Mammary epithelial cell (primary cell): Measurements from ENCODE around the gene ENTREP1.

ENCODE experiments used
- EZH2 ChIP-seq: IDR thresholded peaks from 2 replicates; pipeline ENCODE4 v1.6.1; 2012; ENCODE audit warnings: low read length, inconsistent platforms, borderline replicate concordance
- TF ChIP-seq, protein P1 (sequence below), 2 donors: IDR thresholded peaks in 1 of 2; conservative IDR thresholded peaks in 1 of 2; 2 replicates each; pipeline ENCODE4 v1.5.1; 2011 to 2012; ENCODE audit warnings: inconsistent platforms in 2 of 2, low read length in 2 of 2, mild to moderate bottlenecking in 2 of 2, control low read depth in 1 of 2, low read depth in 1 of 2; ENCODE audit not compliant: insufficient read depth in 1 of 2; ENCODE audit errors: extremely low read depth in 1 of 2

DNA sequence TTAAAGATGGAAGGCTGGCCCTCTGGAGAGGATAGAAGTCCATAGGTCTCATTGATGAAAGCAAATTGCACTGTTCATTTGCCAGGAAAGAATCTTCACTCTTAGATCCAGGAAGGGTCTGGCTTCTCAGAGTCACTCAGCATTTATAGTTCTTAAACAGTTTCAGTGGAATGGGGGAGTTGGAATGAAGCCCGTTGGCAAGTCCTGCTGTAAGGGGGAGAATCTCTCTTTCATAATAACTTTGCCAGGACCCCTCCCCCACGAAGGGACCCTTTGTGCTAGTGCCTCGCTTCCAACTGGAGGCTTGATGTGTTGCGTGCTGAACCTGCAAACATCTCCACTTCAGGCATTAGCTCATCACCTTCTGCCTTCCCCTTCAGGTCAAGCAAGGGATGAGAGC, 57.1 kb downstream of the ENTREP1 start:
- TF ChIP-seq, protein P1, sequence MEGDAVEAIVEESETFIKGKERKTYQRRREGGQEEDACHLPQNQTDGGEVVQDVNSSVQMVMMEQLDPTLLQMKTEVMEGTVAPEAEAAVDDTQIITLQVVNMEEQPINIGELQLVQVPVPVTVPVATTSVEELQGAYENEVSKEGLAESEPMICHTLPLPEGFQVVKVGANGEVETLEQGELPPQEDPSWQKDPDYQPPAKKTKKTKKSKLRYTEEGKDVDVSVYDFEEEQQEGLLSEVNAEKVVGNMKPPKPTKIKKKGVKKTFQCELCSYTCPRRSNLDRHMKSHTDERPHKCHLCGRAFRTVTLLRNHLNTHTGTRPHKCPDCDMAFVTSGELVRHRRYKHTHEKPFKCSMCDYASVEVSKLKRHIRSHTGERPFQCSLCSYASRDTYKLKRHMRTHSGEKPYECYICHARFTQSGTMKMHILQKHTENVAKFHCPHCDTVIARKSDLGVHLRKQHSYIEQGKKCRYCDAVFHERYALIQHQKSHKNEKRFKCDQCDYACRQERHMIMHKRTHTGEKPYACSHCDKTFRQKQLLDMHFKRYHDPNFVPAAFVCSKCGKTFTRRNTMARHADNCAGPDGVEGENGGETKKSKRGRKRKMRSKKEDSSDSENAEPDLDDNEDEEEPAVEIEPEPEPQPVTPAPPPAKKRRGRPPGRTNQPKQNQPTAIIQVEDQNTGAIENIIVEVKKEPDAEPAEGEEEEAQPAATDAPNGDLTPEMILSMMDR (conservative IDR thresholded peaks at IDR 0.05 in 1 of 2, IDR thresholded peaks at IDR 0.05 in 1 of 2; ENCODE audit: extremely low read depth in 1 of 2, insufficient read depth in 1 of 2, low read depth in 1 of 2, low read length in 2 of 2): no peak
- TF ChIP-seq EZH2: no peak
